ENCODE results near the gene SCARF2.
"Not testable (repeated sequence)": the region's sequence is repeated elsewhere in the genome, so short reads cannot be mapped to it uniquely, and the experiment has no call there.

SCARF2 gene

GRCh38 chr22:20428496-20429253, 8.9 kb downstream of the SCARF2 start:
- no peak for DNase-seq (ENCODE audit: low read depth in 2 of 2)

- DNase-seq (ENCODE audit: low read depth in 2 of 2): no peak
Observed at GRCh38 chr22:20427945-20428417, 9.6 kb downstream of the SCARF2 start.

DNA sequence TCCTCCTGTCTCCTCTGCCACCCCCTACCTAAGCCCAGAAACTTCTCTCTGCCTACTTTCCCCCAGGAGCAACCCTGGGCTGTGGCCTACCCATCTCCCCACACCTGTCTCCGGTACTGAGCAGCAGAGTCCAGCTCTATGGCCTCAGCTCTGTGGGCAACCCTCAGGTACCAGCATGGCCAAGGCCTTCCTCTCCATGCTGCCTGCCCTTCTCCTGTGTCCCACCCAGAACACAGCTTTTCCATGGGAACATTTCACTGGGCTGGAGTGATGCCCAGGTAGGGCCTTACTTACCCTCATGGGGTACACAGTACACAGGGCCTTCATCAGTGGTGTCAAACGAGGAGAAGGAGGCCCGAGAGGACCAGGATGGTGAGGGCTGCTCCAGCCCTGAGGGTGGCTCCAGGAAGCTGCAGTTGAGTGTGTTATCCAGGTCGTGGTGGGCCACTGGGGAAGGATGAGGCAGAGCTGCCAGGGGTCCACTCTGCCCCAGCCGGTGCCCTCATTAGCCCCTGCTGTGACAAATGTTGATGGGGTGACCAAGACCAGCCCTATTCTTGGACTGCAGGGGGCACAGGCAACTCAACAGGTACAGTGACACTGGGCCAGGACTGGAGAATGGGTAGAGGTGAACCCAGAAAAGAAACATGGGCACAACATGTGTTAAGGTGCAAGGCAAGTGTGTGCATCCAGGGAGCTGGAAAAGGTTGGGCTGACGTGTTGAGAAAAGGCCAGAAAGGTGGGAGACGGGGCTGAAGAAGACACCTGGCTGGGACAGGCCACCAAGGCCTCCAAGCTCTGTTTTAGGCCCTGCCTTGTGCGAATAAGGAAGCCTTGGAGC, 10.3 kb downstream of the SCARF2 start:
- DNase-seq (ENCODE audit: low read depth in 2 of 2): no peak

GRCh38 chr22:20426259-20426615, 11.4 kb downstream of the SCARF2 start:
- no peak for DNase-seq (ENCODE audit: low read depth in 2 of 2)

GRCh38 chr22:20425566-20426258, 11.9 kb downstream of the SCARF2 start:
- no peak for DNase-seq (ENCODE audit: low read depth in 2 of 2)

GRCh38 chr22:20424932-20425565, 12.6 kb downstream of the SCARF2 start:
- DNase-seq (ENCODE audit: low read depth in 2 of 2): no peak

DNA sequence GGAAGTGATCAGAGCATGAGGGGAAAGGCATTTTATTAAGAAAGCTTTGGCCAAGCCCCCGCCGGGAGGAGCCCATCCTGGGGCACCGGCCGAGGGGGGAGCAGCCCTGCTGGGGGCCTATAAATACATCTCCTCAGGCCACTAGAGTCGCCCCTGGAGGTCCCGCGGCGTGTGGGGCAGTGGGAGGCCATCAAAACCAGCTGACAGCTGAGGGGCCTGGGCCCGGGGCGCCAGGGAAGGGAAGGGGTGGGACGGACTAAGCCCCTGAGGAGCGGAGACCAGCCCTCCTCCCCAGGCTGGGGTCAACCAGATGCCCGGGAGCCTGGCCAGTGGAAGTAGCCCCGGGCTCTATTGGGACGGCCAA, 13.1 kb downstream of the SCARF2 start:
- no peak for DNase-seq (ENCODE audit: low read depth in 2 of 2)

- no peak for DNase-seq (ENCODE audit: low read depth in 2 of 2)
Observed at GRCh38 chr22:20423906-20424551, 13.6 kb downstream of the SCARF2 start.

GRCh38 chr22:20423008-20423905, 14.4 kb downstream of the SCARF2 start:
- no peak for DNase-seq (ENCODE audit: low read depth in 2 of 2)

GRCh38 chr22:20422271-20423007, 15.2 kb downstream of the SCARF2 start:
- DNase-seq (ENCODE audit: low read depth in 2 of 2): no peak

- DNase-seq (ENCODE audit: low read depth in 2 of 2): no peak
Observed at GRCh38 chr22:20421507-20421874, 16.1 kb downstream of the SCARF2 start.

GRCh38 chr22:20420157-20420842, 17.3 kb downstream of the SCARF2 start:
- DNase-seq (ENCODE audit: low read depth in 2 of 2): no peak

- no peak for DNase-seq (ENCODE audit: low read depth in 2 of 2)
Observed at GRCh38 chr22:20419664-20419951, 18.0 kb downstream of the SCARF2 start.

DNA sequence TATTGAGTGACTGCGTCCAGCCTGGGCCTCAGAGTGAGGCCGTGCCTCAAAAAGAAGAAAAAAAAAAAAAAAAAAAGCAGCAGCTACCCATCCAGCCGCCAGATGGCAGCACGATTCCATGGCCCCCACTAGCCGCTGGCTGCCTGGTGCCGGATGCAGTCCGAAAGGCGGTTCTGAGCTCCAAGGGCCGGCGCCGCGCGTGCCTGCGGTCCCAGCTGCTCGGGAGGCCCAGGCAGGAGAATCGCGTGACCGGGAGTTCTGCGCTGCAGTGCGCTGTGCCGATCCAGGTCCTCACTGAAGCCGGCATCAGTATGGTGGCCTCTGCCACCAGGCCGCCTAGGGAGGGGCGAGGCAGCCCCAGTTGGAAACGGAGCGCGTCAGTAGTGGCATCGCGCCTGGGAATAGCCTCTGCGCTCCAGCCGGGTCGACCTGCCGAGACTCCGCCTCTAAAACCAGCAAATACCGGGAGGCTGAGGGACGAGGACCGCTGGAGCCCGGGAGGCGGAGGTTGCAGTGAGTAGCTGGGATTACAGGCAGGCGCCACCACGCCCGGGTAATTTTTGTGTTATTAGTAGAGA, 19.3 kb downstream of the SCARF2 start:
- DNase-seq (ENCODE audit: low read depth in 2 of 2): peak; percentile 32 to 61

- not testable (repeated sequence) for DNase-seq (ENCODE audit: low read depth in 2 of 2)
Observed at GRCh38 chr22:20415699-20416098, 21.9 kb downstream of the SCARF2 start.

DNA sequence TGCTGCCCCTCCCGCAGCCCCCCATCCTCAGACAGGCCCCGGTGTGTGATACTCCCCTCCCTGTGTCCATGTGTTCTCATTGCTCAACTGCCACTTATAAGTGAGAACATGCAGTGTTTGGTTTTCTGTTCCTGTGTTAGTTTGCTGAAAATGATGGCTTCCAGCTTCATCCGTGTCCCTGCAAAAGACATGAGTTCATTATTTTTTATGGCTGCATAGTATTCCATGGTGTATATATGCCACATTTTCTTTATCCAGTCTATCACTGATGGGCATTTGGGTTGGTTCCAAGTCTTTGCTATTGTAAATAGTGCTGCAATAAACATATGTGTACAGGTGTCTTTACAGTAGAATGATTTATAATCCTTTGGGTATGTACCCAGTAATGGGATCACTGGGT, 22.4 kb downstream of the SCARF2 start:
- not testable (repeated sequence) for DNase-seq (ENCODE audit: low read depth in 2 of 2)

GRCh38 chr22:20414450-20414849, 23.2 kb downstream of the SCARF2 start:
- DNase-seq (ENCODE audit: low read depth in 2 of 2): no peak

DNA sequence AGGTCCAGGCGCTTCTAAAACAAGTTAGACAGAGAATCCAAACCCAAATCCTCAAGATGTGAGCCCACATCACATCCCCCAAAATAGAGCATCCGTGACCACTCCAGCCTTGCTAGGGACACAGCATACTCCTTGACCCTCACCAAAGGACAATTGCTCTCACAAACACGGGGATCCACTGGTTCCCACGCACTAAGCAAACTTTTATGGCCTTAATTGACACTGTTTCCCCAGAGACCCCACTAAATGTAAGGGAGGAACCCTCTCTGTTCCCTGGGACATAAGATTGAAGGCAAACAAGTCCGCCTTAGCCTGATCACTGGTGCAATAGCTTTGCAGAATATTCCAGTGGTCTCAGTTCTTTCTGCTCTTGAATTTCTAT, 23.6 kb downstream of the SCARF2 start:
- no peak for DNase-seq (ENCODE audit: low read depth in 2 of 2)

Measured in stimulated activated CD8-positive, alpha-beta memory T cell treated with anti-CD3 and anti-CD28 coated beads, Interleukin-2, amount 100 ng/mL, for 1 hour (primary cell).